ENCODE results near the gene WEE2.

- TF ChIP-seq CTCF (IDR thresholded peaks at IDR 0.05; ENCODE audit: borderline replicate concordance, extremely low read depth, low read length, poor library complexity, severe bottlenecking) (no peak), EZH2 (IDR thresholded peaks at IDR 0.05; ENCODE audit: borderline replicate concordance, low read depth, low read length, severe bottlenecking) (no peak)
Observed at GRCh38 chr7:141686670-141687069, 21.5 kb upstream of the WEE2 start.

Data from DND-41 (cell line).